A549 (cell line): ENCODE data around the gene PDZD2. TPM values are rescaled to one million over a fixed set of nuclear protein-coding genes. Genes with fewer than 3 reads are reported as not detected.

Source experiments
- ATAC-seq, 2 experiments: fragments of 200-7000 bp in 1 of 2; fragments of >200 bp in 1 of 2; cut with Nextera tagmentation in 1 of 2; cut with Tn5 transposase in 1 of 2; 3 replicates each; pipeline versions ENCODE4 v1.8.0 to v1.9.1; 2018 to 2020; ENCODE audit warnings: mild to moderate bottlenecking in 1 of 2, moderate library complexity in 1 of 2
- CTCF ChIA-PET: fragments of 300-600 bp; sonication (Branson Sonifier 250); formaldehyde crosslinking; extraction: SDS; loops from one replicate; lab custom pipeline; 2021; ENCODE audit warnings: antibody characterized with exemption, inconsistent platforms; lab: Yijun Ruan, JAX
- POLR2A ChIA-PET: fragments of 350-600 bp; formaldehyde crosslinking; extraction: SDS; loops from one replicate; lab custom pipeline; 2021; ENCODE audit warnings: antibody characterized with exemption, inconsistent platforms; lab: Yijun Ruan, JAX
- DNase-seq, 2 experiments: peaks; one replicate each; pipeline versions ENCODE4 v3.0.0 to v3.0.0-alpha.2; 2011 to 2016; ENCODE audit warnings: low read depth in 1 of 2, low spot score in 1 of 2
- FAIRE-seq: peaks from 2 replicates; lab custom pipeline; 2011; peaks lifted over from hg19 to GRCh38; lab: Jason Lieb, UNC
- H3K27ac ChIP-seq, 2 experiments: fragments of >200 bp; sonication (Bioruptor Twin); formaldehyde crosslinking; 3 replicates each; pipeline ENCODE4 v1.5.1; 2016 to 2017
- H3K4me1 ChIP-seq: fragments of >200 bp; sonication (Bioruptor Twin); formaldehyde crosslinking; 3 replicates; pipeline ENCODE4 v1.6.1; 2016
- H3K4me2 ChIP-seq: fragments of >200 bp; sonication (Bioruptor Twin); formaldehyde crosslinking; 3 replicates; pipeline ENCODE4 v1.6.1; 2016
- H3K4me3 ChIP-seq: fragments of >200 bp; sonication (Bioruptor Twin); formaldehyde crosslinking; 3 replicates; pipeline ENCODE4 v1.5.1; 2016
- H3K9me3 ChIP-seq: fragments of >200 bp; sonication (Bioruptor Twin); formaldehyde crosslinking; 3 replicates; pipeline ENCODE4 v1.6.1; 2016
- BHLHE40 ChIP-seq: IDR thresholded peaks from 2 replicates; pipeline ENCODE4 v1.6.1; 2012; ENCODE audit warnings: low read depth, low read length, inconsistent platforms
- CBX2 ChIP-seq: fragments of 200-600 bp; sonication (generic); IDR thresholded peaks from 2 replicates; pipeline ENCODE4 v1.6.1; 2016; ENCODE audit warnings: low read depth, mild to moderate bottlenecking, borderline replicate concordance
- CBX8 ChIP-seq: fragments of 200-600 bp; sonication (generic); IDR thresholded peaks from 2 replicates; pipeline ENCODE4 v1.6.1; 2016
- E2F6 ChIP-seq: IDR thresholded peaks from 2 replicates; pipeline ENCODE4 v1.6.1; 2012; ENCODE audit warnings: low read depth, borderline replicate concordance
- EHF ChIP-seq: fragments of 250-450 bp; sonication (Bioruptor Pico); IDR thresholded peaks from 2 replicates; pipeline ENCODE4 v1.5.0; 2020; ENCODE audit warnings: mild to moderate bottlenecking
- EHMT2 ChIP-seq: fragments of 200-600 bp; sonication (generic); IDR thresholded peaks from 2 replicates; pipeline ENCODE4 v1.6.1; 2016; ENCODE audit warnings: antibody characterized with exemption, low read depth, mild to moderate bottlenecking, moderate library complexity
- EP300 ChIP-seq, 2 experiments: fragments of >200 bp; sonication (Bioruptor Twin); formaldehyde crosslinking; IDR thresholded peaks; 2 replicates in 1 of 2; 3 replicates in 1 of 2; pipeline ENCODE4 v1.6.1; 2016 to 2017
- FOSB ChIP-seq: fragments of 250-450 bp; sonication (Bioruptor Pico); IDR thresholded peaks from 2 replicates; pipeline ENCODE4 v1.5.0; 2020; ENCODE audit warnings: mild to moderate bottlenecking, moderate library complexity
- FOSL2 ChIP-seq, 2 experiments: fragments of 450-650 bp in 1 of 2; fragments of >200 bp in 1 of 2; sonication (Bioruptor Twin) in 1 of 2; formaldehyde crosslinking; IDR thresholded peaks; 2 replicates each; pipeline versions ENCODE4 v1.5.0 to v1.6.1; 2016 to 2020; ENCODE audit warnings: mild to moderate bottlenecking in 1 of 2, moderate library complexity in 1 of 2
- FOXS1 ChIP-seq: fragments of 250-450 bp; sonication (Bioruptor Pico); IDR thresholded peaks from 2 replicates; pipeline ENCODE4 v1.5.0; 2020; ENCODE audit warnings: mild to moderate bottlenecking, moderate library complexity
- GATA3 ChIP-seq: IDR thresholded peaks from 2 replicates; pipeline ENCODE4 v1.6.1; 2012; ENCODE audit warnings: borderline replicate concordance
- HDAC2 ChIP-seq: fragments of 200-600 bp; sonication (generic); IDR thresholded peaks from 2 replicates; pipeline ENCODE4 v1.6.1; 2016
- HES2 ChIP-seq: fragments of >200 bp; sonication (Bioruptor Twin); formaldehyde crosslinking; IDR thresholded peaks from 2 replicates; pipeline ENCODE4 v1.6.1; 2016
- HEYL ChIP-seq: fragments of 250-450 bp; sonication (Bioruptor Pico); IDR thresholded peaks from 2 replicates; pipeline ENCODE4 v1.8.0; 2021; ENCODE audit warnings: mild to moderate bottlenecking, moderate library complexity
- HOXB13 ChIP-seq: fragments of 250-450 bp; sonication (Bioruptor Pico); IDR thresholded peaks from 2 replicates; pipeline ENCODE4 v1.5.0; 2020; ENCODE audit warnings: low read depth, mild to moderate bottlenecking, moderate library complexity
- KDM1A ChIP-seq: fragments of 200-600 bp; sonication (generic); IDR thresholded peaks from 2 replicates; pipeline ENCODE4 v1.6.1; 2016; ENCODE audit warnings: low read depth, mild to moderate bottlenecking
- KDM5A ChIP-seq: fragments of 200-600 bp; sonication (generic); IDR thresholded peaks from 2 replicates; pipeline ENCODE4 v1.6.1; 2016; ENCODE audit warnings: antibody characterized with exemption, mild to moderate bottlenecking
- MAFK ChIP-seq: fragments of 450-650 bp; IDR thresholded peaks from 2 replicates; pipeline ENCODE4 v1.6.1; 2014; ENCODE audit not compliant: partially characterized antibody
- MAX ChIP-seq: IDR thresholded peaks from 2 replicates; pipeline ENCODE4 v1.6.1; 2012
- MYC ChIP-seq: IDR thresholded peaks from 2 replicates; pipeline ENCODE4 v1.6.1; 2012; ENCODE audit warnings: mild to moderate bottlenecking, inconsistent platforms, low read length, improper control_type of control experiment, borderline replicate concordance
- NFE2L2 ChIP-seq: fragments of 150-350 bp; conservative IDR thresholded peaks from 2 replicates; pipeline ENCODE4 v1.6.1; 2014; ENCODE audit warnings: low read length
- NPAS2 ChIP-seq: fragments of 250-450 bp; sonication (Bioruptor Pico); IDR thresholded peaks from 2 replicates; pipeline ENCODE4 v1.8.0; 2022; ENCODE audit warnings: mild to moderate bottlenecking, moderate library complexity, borderline replicate concordance
- NR3C1 ChIP-seq: fragments of >200 bp; sonication (Bioruptor Twin); formaldehyde crosslinking; IDR thresholded peaks from 3 replicates; pipeline ENCODE4 v1.6.1; 2017
- PHF8 ChIP-seq: fragments of 200-600 bp; sonication (generic); IDR thresholded peaks from 2 replicates; pipeline ENCODE4 v1.6.1; 2016; ENCODE audit warnings: low read depth, mild to moderate bottlenecking, antibody characterized with exemption, moderate library complexity, borderline replicate concordance
- POLR2A ChIP-seq: IDR thresholded peaks from 2 replicates; pipeline ENCODE4 v1.6.1; 2012; ENCODE audit warnings: mild to moderate bottlenecking, low read length
- RAD21 ChIP-seq, 2 experiments: fragments of >200 bp in 1 of 2; sonication (Bioruptor Twin) in 1 of 2; formaldehyde crosslinking in 1 of 2; IDR thresholded peaks in 1 of 2; conservative IDR thresholded peaks in 1 of 2; 2 replicates in 1 of 2; 3 replicates in 1 of 2; pipeline ENCODE4 v1.6.1; 2012 to 2018; ENCODE audit warnings: inconsistent platforms in 1 of 2
- RCOR1 ChIP-seq: fragments of 150-350 bp; IDR thresholded peaks from 2 replicates; pipeline ENCODE4 v1.6.1; 2014; ENCODE audit warnings: antibody characterized with exemption, low read length, low read depth
- RNF2 ChIP-seq: fragments of 200-600 bp; sonication (generic); IDR thresholded peaks from 2 replicates; pipeline ENCODE4 v1.6.1; 2016; ENCODE audit warnings: low read depth, mild to moderate bottlenecking, antibody characterized with exemption, moderate library complexity, borderline replicate concordance
- TP53 ChIP-seq: fragments of 250-450 bp; sonication (Bioruptor Pico); IDR thresholded peaks from 2 replicates; pipeline ENCODE4 v1.5.0; 2021; ENCODE audit warnings: mild to moderate bottlenecking, moderate library complexity
- ZNF302 ChIP-seq: fragments of 250-450 bp; sonication (Bioruptor Pico); IDR thresholded peaks from 2 replicates; pipeline ENCODE4 v1.9.0; 2021; ENCODE audit warnings: inconsistent platforms, mild to moderate bottlenecking, moderate library complexity
- ZSCAN20 ChIP-seq: fragments of 250-450 bp; sonication (Bioruptor Pico); IDR thresholded peaks from 2 replicates; pipeline ENCODE4 v1.8.0; 2022; ENCODE audit warnings: mild to moderate bottlenecking, moderate library complexity
- WGBS: methylation state at CpG from one replicate; pipeline ENCODE4 v1.1.6; 2017; ENCODE audit errors: missing lambda C conversion rate; 5-methylcytosine and 5-hydroxymethylcytosine counted together
- polyA plus RNA-seq, 4 experiments: library from polyadenylated mRNA; depleted of rRNA in 3 of 4; stranded (reverse); fragments of >200 nt; fragmentation: RNase III in 1 of 4; extraction: RNeasy Plus Mini Kit Qiagen cat#74134 plus additional on column Dnase treatment in 1 of 4; gene quantifications; 2 replicates in 3 of 4; 3 replicates in 1 of 4; pipeline ENCODE4 v1.2.3, GENCODE V29; 2011 to 2017

The PDZD2 gene
- polyA plus RNA-seq, 2 of the 4 experiments (the other 2 are of a cell fraction) = 0.06 to 0.09 TPM

GRCh38 chr5:32020271-32020670 lies 381.3 kb downstream of the PDZD2 start:
- no peak for ATAC-seq
- no peak for DNase-seq
- ChIA-PET POLR2A (no interaction called here), CTCF (no interaction called here)
- WGBS = 69% methylated on average over 4 of the region's 4 CpGs
- H3K27ac ChIP-seq = no peak overlapping the region; a peak in 1 of 6 replicates
- TF ChIP-seq FOSL2 (IDR thresholded peaks at IDR 0.05) (no peak), FOSL2 (CRISPR knock-in tag; IDR thresholded peaks at IDR 0.05) (no peak), HEYL (CRISPR knock-in tag) (no peak), MAX (no peak), KDM5A (no peak), CBX2 (no peak), CBX8 (no peak), NR3C1 (no peak), POLR2A (no peak), RCOR1 (no peak), MAFK (no peak), E2F6 (no peak), EP300 (IDR thresholded peaks at IDR 0.05) (no peak), KDM1A (no peak), HOXB13 (no peak), NFE2L2 (no peak), HES2 (no peak), GATA3 (no peak), BHLHE40 (no peak), RNF2 (no peak), RAD21 (conservative IDR thresholded peaks at IDR 0.05 in 1 of 2, IDR thresholded peaks at IDR 0.05 in 1 of 2) (no peak)
- no peaks in the 10 kb centered on the region for H3K9me3 ChIP-seq
- no peak overlapping the region for H3K4me3 ChIP-seq
- H3K4me1 ChIP-seq = no peaks in the 10 kb centered on the region
- H3K4me2 ChIP-seq = no peak overlapping the region
- no peak for FAIRE-seq

- POLR2A ChIA-PET = no interaction called here
- CTCF ChIA-PET = interaction anchor here (1.2 to 1.3 kb wide), 2 partner anchors 9 to 24 kb away, joined by 3 to 6 read pairs; no protein-coding TSS in a partner anchor
These were observed 382.0 kb downstream of the PDZD2 start for GRCh38 chr5:32020946-32021345.

GRCh38 chr5:32021771-32022170 lies 382.8 kb downstream of the PDZD2 start:
- H3K4me1 ChIP-seq = no peaks in the 10 kb centered on the region
- no peak overlapping the region; a peak in 1 of 6 replicates for H3K27ac ChIP-seq
- 67% methylated on average over 3 of the region's 3 CpGs for WGBS
- H3K4me3 ChIP-seq = no peak overlapping the region
- no peak overlapping the region for H3K4me2 ChIP-seq
- no peaks in the 10 kb centered on the region for H3K9me3 ChIP-seq
- CTCF ChIA-PET = interaction anchor here (0.7 to 1.3 kb wide), 3 partner anchors 10 to 24 kb away, joined by 3 to 6 read pairs (median 3); no protein-coding TSS in a partner anchor
- FAIRE-seq (no peak), DNase-seq (no peak)
- TF ChIP-seq ZNF302 = no peak
- no peak for TF ChIP-seq KDM1A
- no peak for TF ChIP-seq FOSB (CRISPR knock-in tag)
- no peak for TF ChIP-seq ZSCAN20
- no peak for TF ChIP-seq HDAC2
- no peak for TF ChIP-seq MYC
- no peak for TF ChIP-seq MAX
- no peak for TF ChIP-seq HOXB13
- no peak for TF ChIP-seq BHLHE40
- no peak for TF ChIP-seq NPAS2 (CRISPR knock-in tag)
- TF ChIP-seq FOXS1 (CRISPR knock-in tag) = no peak
- no peak for TF ChIP-seq FOSL2 (IDR thresholded peaks at IDR 0.05)
- TF ChIP-seq FOSL2 (CRISPR knock-in tag; IDR thresholded peaks at IDR 0.05) = no peak
- no peak for TF ChIP-seq EHF (CRISPR knock-in tag)
- no peak for TF ChIP-seq TP53
- TF ChIP-seq, all 56 proteins: peak for 0
- POLR2A ChIA-PET = no interaction called here
- no peak for ATAC-seq

More at GRCh38 chr5:32020946-32021345, 382.0 kb downstream of the PDZD2 start:
- Histone ChIP-seq H3K4me3 (no peak overlapping the region), H3K4me1 (no peaks in the 10 kb centered on the region), H3K9me3 (no peaks in the 10 kb centered on the region), H3K27ac (no peak overlapping the region), H3K4me2 (no peak overlapping the region)
- ATAC-seq (no peak), DNase-seq (no peak), FAIRE-seq (no peak)
- TF ChIP-seq MAX = no peak
- TF ChIP-seq PHF8 = no peak
- TF ChIP-seq POLR2A = no peak
- no peak for TF ChIP-seq NPAS2 (CRISPR knock-in tag)
- TF ChIP-seq EHMT2 = no peak
- 84% methylated on average over 7 of the region's 7 CpGs for WGBS
